Loucy (cell line): ENCODE data around the gene RICTOR.

Experiments used
- EZH2phosphoT487 ChIP-seq: fragments of 200-600 bp; IDR thresholded peaks from 2 replicates; pipeline ENCODE4 v1.6.1; 2018; ENCODE audit warnings: antibody characterized with exemption, mild to moderate bottlenecking, moderate library complexity, borderline replicate concordance
- TF ChIP-seq, protein P1 (sequence below): fragments of 200-600 bp; sonication (generic); conservative IDR thresholded peaks from 2 replicates; pipeline ENCODE4 v1.5.1; 2014; ENCODE audit warnings: mild to moderate bottlenecking, antibody characterized with exemption, low read length

DNA sequence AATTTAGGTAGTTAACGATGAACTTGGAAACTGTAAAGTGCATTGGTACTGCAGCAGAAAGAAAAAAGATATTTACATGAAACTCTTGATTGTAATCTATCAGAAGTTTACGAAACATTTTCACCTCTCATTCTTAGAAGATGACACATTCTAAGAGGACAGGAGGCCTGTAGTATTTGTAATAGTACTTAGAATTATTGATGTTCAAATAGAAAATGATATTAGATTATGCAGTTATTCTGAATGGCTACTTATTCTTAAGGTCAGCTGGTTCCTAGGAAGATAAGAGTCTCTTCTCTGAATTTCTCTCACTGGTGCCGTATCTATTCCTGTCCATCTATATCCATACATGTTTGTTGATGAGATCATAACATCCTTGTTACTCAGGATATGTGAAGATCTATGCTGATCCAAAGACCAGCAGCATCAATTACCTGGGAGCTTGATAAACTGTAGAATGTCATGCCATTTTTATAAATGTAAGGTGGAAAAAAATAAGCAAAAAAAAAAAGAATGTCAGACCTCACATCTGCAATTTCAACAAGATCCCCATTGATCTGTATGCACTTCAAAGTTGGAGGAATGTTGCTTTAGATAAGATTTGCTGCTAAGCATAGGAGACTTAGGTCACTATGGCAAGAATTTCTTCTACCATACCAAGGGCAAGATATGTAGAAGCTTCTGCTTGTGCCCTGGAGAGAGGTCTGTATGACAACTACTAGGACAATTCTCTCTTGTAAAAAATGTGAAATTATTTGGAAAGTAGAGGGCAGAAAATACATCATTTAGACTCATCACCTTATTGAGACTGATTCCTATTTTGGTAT, 42.4 kb upstream of the RICTOR start:
- TF ChIP-seq, protein P1, sequence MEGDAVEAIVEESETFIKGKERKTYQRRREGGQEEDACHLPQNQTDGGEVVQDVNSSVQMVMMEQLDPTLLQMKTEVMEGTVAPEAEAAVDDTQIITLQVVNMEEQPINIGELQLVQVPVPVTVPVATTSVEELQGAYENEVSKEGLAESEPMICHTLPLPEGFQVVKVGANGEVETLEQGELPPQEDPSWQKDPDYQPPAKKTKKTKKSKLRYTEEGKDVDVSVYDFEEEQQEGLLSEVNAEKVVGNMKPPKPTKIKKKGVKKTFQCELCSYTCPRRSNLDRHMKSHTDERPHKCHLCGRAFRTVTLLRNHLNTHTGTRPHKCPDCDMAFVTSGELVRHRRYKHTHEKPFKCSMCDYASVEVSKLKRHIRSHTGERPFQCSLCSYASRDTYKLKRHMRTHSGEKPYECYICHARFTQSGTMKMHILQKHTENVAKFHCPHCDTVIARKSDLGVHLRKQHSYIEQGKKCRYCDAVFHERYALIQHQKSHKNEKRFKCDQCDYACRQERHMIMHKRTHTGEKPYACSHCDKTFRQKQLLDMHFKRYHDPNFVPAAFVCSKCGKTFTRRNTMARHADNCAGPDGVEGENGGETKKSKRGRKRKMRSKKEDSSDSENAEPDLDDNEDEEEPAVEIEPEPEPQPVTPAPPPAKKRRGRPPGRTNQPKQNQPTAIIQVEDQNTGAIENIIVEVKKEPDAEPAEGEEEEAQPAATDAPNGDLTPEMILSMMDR, result no peak
- no peak for TF ChIP-seq EZH2phosphoT487
